Choroid plexus epithelial cell (primary cell): Measurements from ENCODE around the gene NRIP1.

Source experiments
- DNase-seq: peaks from one replicate; pipeline ENCODE4 v3.0.0-alpha.2; 2010; ENCODE audit warnings: low read depth
- H3K4me3 ChIP-seq: 2 replicates; pipeline ENCODE4 v1.5.1; 2011; ENCODE audit warnings: low read depth, mild to moderate bottlenecking, control low read depth, low read length, moderate library complexity
- CTCF ChIP-seq: conservative IDR thresholded peaks from 2 replicates; pipeline ENCODE4 v1.5.1; 2011; ENCODE audit warnings: low read depth, mild to moderate bottlenecking, control low read depth, inconsistent platforms, low read length, moderate library complexity

NRIP1 gene

GRCh38 chr21:15029077-15029476 lies 35.7 kb downstream of the NRIP1 start:
- no peak for DNase-seq
- H3K4me3 ChIP-seq, result no peak overlapping the region
- no peak for TF ChIP-seq CTCF

- no peak overlapping the region for H3K4me3 ChIP-seq
- DNase-seq, result no peak
- no peak for TF ChIP-seq CTCF
These were observed 36.6 kb downstream of the NRIP1 start for GRCh38 chr21:15028186-15028585.

- DNase-seq, result no peak
- no peak for TF ChIP-seq CTCF
- no peak overlapping the region for H3K4me3 ChIP-seq
These were observed 37.7 kb downstream of the NRIP1 start for GRCh38 chr21:15027056-15027455.

- no peak for DNase-seq
- no peak overlapping the region for H3K4me3 ChIP-seq
- no peak for TF ChIP-seq CTCF
These were observed 38.4 kb downstream of the NRIP1 start for GRCh38 chr21:15026370-15026769.

- DNase-seq, result peak; percentile 47
- H3K4me3 ChIP-seq, result no peak overlapping the region
- TF ChIP-seq CTCF, result no peak
These were observed 41.0 kb downstream of the NRIP1 start for GRCh38 chr21:15023776-15024175.

- no peak for TF ChIP-seq CTCF
- no peak for DNase-seq
- no peak overlapping the region for H3K4me3 ChIP-seq
These were observed 42.1 kb downstream of the NRIP1 start for GRCh38 chr21:15022608-15023261.

GRCh38 chr21:15020797-15021196 lies 44.0 kb downstream of the NRIP1 start:
- no peak for DNase-seq
- no peak overlapping the region for H3K4me3 ChIP-seq
- TF ChIP-seq CTCF, result no peak
